DOHH2 (cell line): Measurements from ENCODE around the gene BMP8A.

Experiments
- EZH2phosphoT487 ChIP-seq: fragments of 200-600 bp; sonication (generic); IDR thresholded peaks from 2 replicates; pipeline ENCODE4 v1.6.1; 2017; ENCODE audit warnings: borderline replicate concordance, mild to moderate bottlenecking, antibody characterized with exemption, low read length, moderate library complexity, mixed read lengths
- TF ChIP-seq, protein P1 (sequence below): fragments of 200-600 bp; sonication (generic); IDR thresholded peaks from one replicate; pipeline ENCODE4 v1.5.1; 2014; ENCODE audit warnings: antibody characterized with exemption, mild to moderate bottlenecking, low read depth, low read length; ENCODE audit not compliant: poor library complexity, severe bottlenecking

DNA sequence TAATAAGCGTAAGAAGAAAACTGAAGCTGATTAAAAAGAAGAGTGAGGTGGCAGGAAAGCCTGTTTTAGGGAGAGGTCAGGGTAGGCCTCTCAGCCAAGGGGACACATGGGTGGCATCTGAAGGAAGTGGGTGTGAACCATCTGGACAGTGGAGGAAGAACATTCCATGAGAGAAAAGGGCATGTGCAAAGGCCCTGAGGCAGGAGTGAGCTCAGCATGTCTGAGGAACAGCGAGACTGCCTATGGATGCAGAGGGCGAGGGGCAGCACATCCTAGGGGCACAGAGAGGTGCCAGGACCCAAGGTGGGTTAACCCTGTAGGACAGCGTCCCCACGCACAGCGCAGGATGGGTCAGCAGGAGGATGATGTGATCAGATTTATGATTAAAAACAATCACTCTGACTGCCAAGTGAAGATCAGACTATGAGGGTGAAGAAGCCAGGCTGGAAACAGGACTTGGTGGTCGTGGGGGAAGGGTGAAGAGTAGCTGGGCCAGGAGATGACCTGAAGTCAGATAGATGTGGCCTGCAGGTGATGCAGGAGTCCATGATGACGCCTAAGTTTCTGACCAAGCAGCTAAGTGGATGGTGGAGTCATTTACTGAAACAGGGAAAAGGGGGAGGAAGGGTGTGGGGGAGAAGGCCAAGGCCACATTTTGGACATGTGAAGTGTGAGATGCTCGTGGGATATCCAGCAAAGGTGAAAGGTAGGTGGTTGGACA, 47.3 kb downstream of the BMP8A start:
- no peak for TF ChIP-seq EZH2phosphoT487
- TF ChIP-seq, protein P1, sequence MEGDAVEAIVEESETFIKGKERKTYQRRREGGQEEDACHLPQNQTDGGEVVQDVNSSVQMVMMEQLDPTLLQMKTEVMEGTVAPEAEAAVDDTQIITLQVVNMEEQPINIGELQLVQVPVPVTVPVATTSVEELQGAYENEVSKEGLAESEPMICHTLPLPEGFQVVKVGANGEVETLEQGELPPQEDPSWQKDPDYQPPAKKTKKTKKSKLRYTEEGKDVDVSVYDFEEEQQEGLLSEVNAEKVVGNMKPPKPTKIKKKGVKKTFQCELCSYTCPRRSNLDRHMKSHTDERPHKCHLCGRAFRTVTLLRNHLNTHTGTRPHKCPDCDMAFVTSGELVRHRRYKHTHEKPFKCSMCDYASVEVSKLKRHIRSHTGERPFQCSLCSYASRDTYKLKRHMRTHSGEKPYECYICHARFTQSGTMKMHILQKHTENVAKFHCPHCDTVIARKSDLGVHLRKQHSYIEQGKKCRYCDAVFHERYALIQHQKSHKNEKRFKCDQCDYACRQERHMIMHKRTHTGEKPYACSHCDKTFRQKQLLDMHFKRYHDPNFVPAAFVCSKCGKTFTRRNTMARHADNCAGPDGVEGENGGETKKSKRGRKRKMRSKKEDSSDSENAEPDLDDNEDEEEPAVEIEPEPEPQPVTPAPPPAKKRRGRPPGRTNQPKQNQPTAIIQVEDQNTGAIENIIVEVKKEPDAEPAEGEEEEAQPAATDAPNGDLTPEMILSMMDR: no peak
